Measurements from ENCODE around the gene ZNF230. TPM values are rescaled to one million over a fixed set of nuclear protein-coding genes. Genes with fewer than 3 reads are reported as not detected.

The ZNF230 gene
- polyA plus RNA-seq, 1 experiment = 4.0 TPM

DNA sequence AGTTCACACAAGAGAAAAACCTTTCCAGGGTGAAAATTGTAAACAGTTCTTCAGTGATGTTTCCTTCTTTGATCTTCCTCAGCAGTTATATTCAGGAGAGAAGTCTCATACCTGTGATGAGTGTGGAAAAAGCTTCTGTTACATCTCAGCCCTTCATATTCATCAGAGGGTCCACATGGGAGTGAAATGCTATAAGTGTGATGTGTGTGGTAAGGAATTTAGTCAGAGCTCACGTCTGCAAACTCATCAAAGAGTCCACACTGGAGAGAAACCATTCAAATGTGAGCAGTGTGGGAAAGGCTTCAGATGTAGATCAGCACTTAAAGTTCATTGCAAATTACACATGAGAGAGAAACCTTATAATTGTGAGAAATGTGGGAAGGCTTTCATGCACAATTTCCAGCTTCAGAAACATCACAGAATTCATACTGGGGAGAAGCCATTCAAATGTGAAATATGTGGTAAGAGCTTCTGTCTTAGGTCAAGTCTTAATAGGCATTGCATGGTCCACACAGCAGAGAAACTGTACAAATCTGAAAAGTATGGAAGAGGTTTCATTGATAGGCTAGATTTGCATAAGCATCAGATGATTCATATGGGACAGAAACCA lies 29.3 kb downstream of the ZNF230 start:
- Histone ChIP-seq H3K27ac (ENCODE audit: low read depth, low read length) (no peak overlapping the region), H3K27me3 (ENCODE audit: control insufficient read depth, insufficient read depth, low read length) (no peaks in the 10 kb centered on the region), H3K4me3 (ENCODE audit: low read depth, low read length) (no peak overlapping the region), H3K9me3 (ENCODE audit: control insufficient read depth, insufficient read depth, low read length) (peaks cover 33% of the 10 kb centered on the region)
- ChIA-PET POLR2A (no interaction called here), CTCF (no interaction called here)
- TF ChIP-seq CTCF (IDR thresholded peaks at IDR 0.05; ENCODE audit: low read depth, low read length) = no peak
- no peak for DNase-seq (ENCODE audit: low read depth, low spot score)

DNA sequence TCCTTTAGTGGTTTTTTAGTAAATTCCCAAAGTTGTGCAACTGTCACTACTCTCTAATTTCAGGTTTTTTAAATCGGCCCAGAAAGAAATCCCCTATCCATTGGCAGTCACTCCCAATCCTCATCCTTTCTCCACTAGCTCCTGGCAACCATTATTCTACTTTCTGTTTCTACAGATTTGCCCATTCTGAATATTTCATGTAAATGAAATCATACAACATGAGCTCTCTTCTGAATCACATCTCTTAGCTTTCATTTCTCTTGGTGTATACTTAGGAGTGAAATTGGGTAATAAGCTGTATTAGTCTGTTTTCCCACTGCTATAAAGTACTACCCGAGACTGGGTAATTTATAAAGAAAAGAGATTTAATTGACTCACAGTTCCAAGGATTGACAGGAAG lies 39.4 kb downstream of the ZNF230 start:
- TF ChIP-seq CTCF (IDR thresholded peaks at IDR 0.05; ENCODE audit: low read depth, low read length) = no peak
- ChIA-PET POLR2A (no interaction called here), CTCF (no interaction called here)
- no peaks in the 10 kb centered on the region for H3K9me3 ChIP-seq (ENCODE audit: control insufficient read depth, insufficient read depth, low read length)
- no peak overlapping the region for H3K27ac ChIP-seq (ENCODE audit: low read depth, low read length)
- no peak overlapping the region for H3K4me3 ChIP-seq (ENCODE audit: low read depth, low read length)
- no peak for DNase-seq (ENCODE audit: low read depth, low spot score)
- H3K27me3 ChIP-seq (ENCODE audit: control insufficient read depth, insufficient read depth, low read length) = no peaks in the 10 kb centered on the region

DNA sequence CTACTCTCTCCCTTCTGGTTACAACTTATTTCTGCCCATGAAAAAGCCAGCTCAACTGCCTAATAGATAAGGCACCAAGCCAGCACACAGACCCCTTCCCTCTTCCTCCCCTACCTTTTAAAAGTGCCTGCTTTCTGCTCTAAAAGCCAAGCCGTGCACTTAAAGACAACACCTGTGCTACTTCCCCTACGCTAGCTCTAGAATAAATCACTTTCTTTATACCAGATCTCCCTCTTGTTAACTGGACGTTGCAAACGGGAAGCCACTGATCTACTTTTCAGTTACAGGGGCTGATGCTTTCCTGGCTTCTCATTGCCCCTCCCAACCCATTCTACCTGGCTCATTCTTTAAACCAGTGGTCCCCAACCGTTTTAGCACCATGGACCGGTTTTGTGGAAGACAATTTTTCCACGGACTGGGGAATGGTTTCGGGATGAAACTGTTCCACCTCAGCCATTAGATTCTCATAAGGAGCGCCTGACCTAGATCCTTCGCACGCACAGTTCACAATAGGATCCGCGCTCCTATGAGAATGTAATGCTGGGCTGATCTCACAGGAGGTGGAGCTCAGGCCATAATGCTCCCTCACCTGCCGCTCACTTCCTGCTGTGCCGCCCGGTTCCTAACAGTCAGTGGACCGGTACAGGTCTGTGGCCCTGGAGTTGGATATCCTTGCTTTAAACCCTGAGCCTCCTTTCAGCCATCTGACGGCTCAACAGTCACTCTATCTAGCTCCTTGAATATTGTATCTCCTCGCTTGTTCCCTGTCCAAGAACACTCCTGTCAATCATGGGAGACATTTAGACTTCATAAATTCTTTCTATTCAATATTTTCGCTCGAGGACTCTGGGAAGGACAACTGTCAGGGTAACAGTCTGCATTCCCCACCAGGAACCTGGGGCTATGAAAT lies 48.2 kb downstream of the ZNF230 start:
- H3K27ac ChIP-seq (ENCODE audit: low read depth, low read length) = no peak overlapping the region
- no peak for TF ChIP-seq CTCF (IDR thresholded peaks at IDR 0.05; ENCODE audit: low read depth, low read length)
- peak overlapping the region; percentile 90 for H3K4me3 ChIP-seq (ENCODE audit: low read depth, low read length)
- no peaks in the 10 kb centered on the region for H3K9me3 ChIP-seq (ENCODE audit: control insufficient read depth, insufficient read depth, low read length)
- POLR2A ChIA-PET = interaction anchor here (0.9 kb wide), 1 partner anchor 62 kb away, joined by 5 read pairs; the partner anchor contains the start of gene ZNF225
- no peak for DNase-seq (ENCODE audit: low read depth, low spot score)
- no peaks in the 10 kb centered on the region for H3K27me3 ChIP-seq (ENCODE audit: control insufficient read depth, insufficient read depth, low read length)
- CTCF ChIA-PET = no interaction called here

DNA sequence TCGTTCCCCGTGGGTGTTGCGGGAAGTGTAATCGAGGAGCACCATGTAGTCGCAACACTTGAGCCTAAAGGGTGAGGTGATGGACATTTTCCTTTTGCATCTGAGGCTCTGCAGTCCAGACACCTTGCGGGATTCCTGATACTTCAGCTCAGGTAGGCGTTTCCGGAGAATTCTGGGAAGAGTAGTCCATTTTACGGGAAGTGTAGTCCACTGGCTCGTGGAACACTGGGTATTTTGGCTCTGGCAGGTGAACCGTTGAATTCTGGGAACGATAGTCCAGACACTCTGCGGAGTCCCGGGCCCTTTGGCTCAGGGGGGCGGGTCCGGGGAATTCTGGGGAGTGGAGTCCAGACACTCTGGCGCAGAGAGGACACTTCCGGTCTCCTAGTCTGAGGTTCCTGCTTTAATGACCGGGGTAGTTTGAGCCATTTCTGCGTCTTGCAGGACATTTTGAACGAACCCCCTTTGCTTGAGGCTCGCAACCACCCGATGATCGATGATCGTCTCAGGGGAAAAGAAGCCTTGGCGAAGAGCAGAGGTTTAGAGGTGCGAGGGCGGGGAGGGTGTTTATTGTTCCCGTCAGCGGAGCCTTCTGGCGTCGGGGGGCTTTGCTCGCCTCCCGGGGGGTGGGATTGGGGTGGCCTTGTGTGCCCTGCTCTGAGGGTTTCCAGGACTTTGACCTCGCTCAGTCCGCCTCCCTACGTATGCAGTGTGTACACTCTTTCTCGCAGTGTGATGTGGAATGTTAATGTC lies 49.1 kb downstream of the ZNF230 start, which contains the start of gene ZNF223:
Gene ZNF223, plus strand, starts transcription at position 387 of the 753 bp plus-strand sequence. CDS start 3,141 bp downstream, outside the sequence.
- H3K27ac ChIP-seq (ENCODE audit: low read depth, low read length) = peak within 1 kb of the TSS; percentile 55
- ChIA-PET POLR2A (interaction anchor here (0.9 kb wide), 1 partner anchor 61 kb away, joined by 5 read pairs; the partner anchor contains the start of gene ZNF225), CTCF (no interaction called here)
- H3K9me3 ChIP-seq (ENCODE audit: control insufficient read depth, insufficient read depth, low read length) = no peaks in the 10 kb centered on the region; the same call in 1 of the 2 replicates
- peak within 1 kb of the TSS; percentile 90 for H3K4me3 ChIP-seq (ENCODE audit: low read depth, low read length)
- H3K27me3 ChIP-seq (ENCODE audit: control insufficient read depth, insufficient read depth, low read length) = no peaks in the 10 kb centered on the region
- no peak for TF ChIP-seq CTCF (IDR thresholded peaks at IDR 0.05; ENCODE audit: low read depth, low read length)
- DNase-seq (ENCODE audit: low read depth, low spot score) = peak; percentile 73
